A673 (cell line): ENCODE data around the gene RSU1.

Experiments
- CTCF ChIP-seq: fragments of 300-800, 200-600 bp; sonication (generic); conservative IDR thresholded peaks from 2 replicates; pipeline ENCODE4 v1.5.1; 2017; ENCODE audit warnings: low read depth, mild to moderate bottlenecking, antibody characterized with exemption, low read length, moderate library complexity, mixed read lengths
- EZH2 ChIP-seq: fragments of 200-600 bp; sonication (generic); IDR thresholded peaks from 2 replicates; pipeline ENCODE4 v1.6.1; 2017; ENCODE audit warnings: borderline replicate concordance, low read depth, mild to moderate bottlenecking, mixed read lengths, antibody characterized with exemption, low read length; ENCODE audit not compliant: poor library complexity, severe bottlenecking

GRCh38 chr10:16741540-16741939 lies 75.7 kb downstream of the RSU1 start:
- TF ChIP-seq CTCF (no peak), EZH2 (no peak)
